CD14-positive monocyte (primary cell): ENCODE results near the gene PIP5K1B. TPM values are rescaled to one million over a fixed set of nuclear protein-coding genes. Genes with fewer than 3 reads are reported as not detected.

Experiments
- DNase-seq, 3 donors: peaks; one replicate each; pipeline ENCODE4 v3.0.0-alpha.2; 2011 to 2022
- H2AFZ ChIP-seq: 2 replicates; pipeline ENCODE4 v1.6.0; 2012; ENCODE audit warnings: mild to moderate bottlenecking, low read depth, low read length, inconsistent platforms; ENCODE audit not compliant: insufficient read depth, poor library complexity, severe bottlenecking
- H3K27ac ChIP-seq, 2 donors: 1 replicate in 1 of 2; 2 replicates in 1 of 2; pipeline ENCODE4 v1.5.1; 2012 to 2013; ENCODE audit warnings: low read length in 2 of 2, control low read depth in 1 of 2, inconsistent platforms in 1 of 2, low read depth in 1 of 2, mild to moderate bottlenecking in 1 of 2
- H3K27me3 ChIP-seq, 2 donors: one replicate each; pipeline versions ENCODE4 v1.6.0 to v1.6.1; 2011 to 2013; ENCODE audit warnings: low read length in 2 of 2; ENCODE audit not compliant: control insufficient read depth in 2 of 2, insufficient read depth in 2 of 2
- H3K36me3 ChIP-seq, 2 donors: replicated peaks in 1 of 2; 1 replicate in 1 of 2; 2 replicates in 1 of 2; pipeline versions ENCODE4 v1.5.1 to v1.6.1; 2012 to 2013; ENCODE audit warnings: low read length in 2 of 2, control low read depth in 1 of 2, inconsistent platforms in 1 of 2, mild to moderate bottlenecking in 1 of 2; ENCODE audit not compliant: insufficient read depth in 2 of 2, control insufficient read depth in 1 of 2
- H3K4me1 ChIP-seq, 2 donors: 1 replicate in 1 of 2; 2 replicates in 1 of 2; pipeline versions ENCODE4 v1.5.1 to v1.6.1; 2012 to 2013; ENCODE audit warnings: low read length in 2 of 2, control low read depth in 1 of 2, inconsistent platforms in 1 of 2, mild to moderate bottlenecking in 1 of 2, moderate library complexity in 1 of 2; ENCODE audit not compliant: insufficient read depth in 2 of 2, control insufficient read depth in 1 of 2
- H3K4me2 ChIP-seq: replicated peaks from 2 replicates; pipeline ENCODE3; 2012; ENCODE audit warnings: low read length, moderate library complexity, mild to moderate bottlenecking; ENCODE audit not compliant: poor library complexity, severe bottlenecking; ENCODE audit errors: extremely low read depth
- H3K4me3 ChIP-seq, 3 experiments: fragments of 200-600 bp in 1 of 3; sonication (generic) in 1 of 3; replicated peaks in 1 of 3; 1 replicate in 2 of 3; 2 replicates in 1 of 3; pipeline ENCODE4 v1.5.1; 2011 to 2013; ENCODE audit warnings: low read length in 3 of 3, mild to moderate bottlenecking in 3 of 3, control low read depth in 2 of 3, low read depth in 2 of 3, inconsistent platforms in 1 of 3, moderate library complexity in 1 of 3
- H3K79me2 ChIP-seq: 2 replicates; pipeline ENCODE4 v1.6.0; 2012; ENCODE audit warnings: mild to moderate bottlenecking, control low read depth, inconsistent platforms, low read length, moderate library complexity; ENCODE audit not compliant: insufficient read depth
- H3K9ac ChIP-seq: 2 replicates; pipeline ENCODE4 v1.6.0; 2017; ENCODE audit warnings: low read length, mild to moderate bottlenecking; ENCODE audit not compliant: insufficient read depth, poor library complexity, severe bottlenecking
- H3K9me3 ChIP-seq, 2 donors: replicated peaks in 1 of 2; 1 replicate in 1 of 2; 2 replicates in 1 of 2; pipeline versions ENCODE4 v1.5.1 to v1.6.1; 2012 to 2013; ENCODE audit warnings: low read length in 2 of 2, control low read depth in 1 of 2; ENCODE audit not compliant: control insufficient read depth in 1 of 2, insufficient read depth in 1 of 2
- H4K20me1 ChIP-seq: 2 replicates; pipeline ENCODE4 v1.6.0; 2012; ENCODE audit warnings: mild to moderate bottlenecking, low read length, control low read depth, moderate library complexity; ENCODE audit not compliant: insufficient read depth
- H3K27ac Mint-ChIP-seq, 7 donors: one replicate each; pipeline ENCODE4 v1.8.0; 2020; ENCODE audit warnings: mild to moderate bottlenecking in 7 of 7, mixed read lengths in 7 of 7, moderate library complexity in 6 of 7, inconsistent platforms in 2 of 7
- H3K27me3 Mint-ChIP-seq, 3 donors: one replicate each; pipeline ENCODE4 v1.8.0; 2021 to 2022; ENCODE audit warnings: low read depth in 3 of 3, mild to moderate bottlenecking in 3 of 3, mixed read lengths in 3 of 3, moderate library complexity in 3 of 3, inconsistent platforms in 1 of 3
- H3K36me3 Mint-ChIP-seq, 2 donors: one replicate each; pipeline ENCODE4 v1.8.0; 2020; ENCODE audit warnings: mixed read lengths in 2 of 2, inconsistent platforms in 1 of 2, mild to moderate bottlenecking in 1 of 2
- H3K4me1 Mint-ChIP-seq: one replicate; pipeline ENCODE4 v1.8.0; 2020; ENCODE audit warnings: mild to moderate bottlenecking, mixed read lengths
- H3K4me3 Mint-ChIP-seq, 2 donors: one replicate each; pipeline ENCODE4 v1.8.0; 2020; ENCODE audit warnings: mild to moderate bottlenecking in 2 of 2, mixed read lengths in 2 of 2, moderate library complexity in 1 of 2
- H3K9me3 Mint-ChIP-seq, 7 donors: one replicate each; pipeline ENCODE4 v1.8.0; 2020 to 2022; ENCODE audit warnings: mixed read lengths in 7 of 7, mild to moderate bottlenecking in 6 of 7, moderate library complexity in 6 of 7, inconsistent platforms in 2 of 7
- WGBS: methylation state at CpG from one replicate; pipeline ENCODE4 v1.1.5; 2013; ENCODE audit warnings: missing lambda C conversion rate; ENCODE audit not compliant: insufficient coverage; 5-methylcytosine and 5-hydroxymethylcytosine counted together
- intact Hi-C, 2 donors: fragments of 100-400 bp; cut with micrococcal nuclease; formaldehyde crosslinking; loops; one replicate each; pipeline versions ENCODE4 v1.15.0 to v1.15.1; 2023
- polyA minus RNA-seq: library from RNA; depleted of rRNA, polyadenylated mRNA; stranded (reverse); fragments of >200 nt; gene quantifications from 2 replicates; pipeline ENCODE4 v1.2.3, GENCODE V29; 2012
- polyA plus RNA-seq, 3 donors: library from polyadenylated mRNA; depleted of rRNA in 1 of 3; unstranded in 2 of 3; stranded (reverse) in 1 of 3; fragments of 300-500 nt in 2 of 3; fragments of >200 nt in 1 of 3; fragmentation: Illumina TruSeq in 2 of 3; gene quantifications; 1 replicate in 2 of 3; 2 replicates in 1 of 3; pipeline ENCODE4 v1.2.3, GENCODE V29; 2012 to 2021
- total RNA-seq, 12 experiments: library from RNA in 1 of 12; stranded (reverse) in 1 of 12; fragments of 120-200 nt in 1 of 12; gene quantifications; one replicate each; pipeline ENCODE4 v1.2.4 and lab custom pipeline; 2013 to 2026; ENCODE audit warnings: mixed read lengths in 6 of 12, inconsistent platforms in 1 of 12
- TF ChIP-seq, protein P1 (sequence below): fragments of 200-600 bp; IDR thresholded peaks from one replicate; pipeline ENCODE4 v1.8.0; 2022; ENCODE audit warnings: antibody characterized with exemption, mild to moderate bottlenecking

The PIP5K1B gene
- total RNA-seq (2013), result 2.5 TPM
- polyA plus RNA-seq, result 1 to 10 TPM in 1 of 3 donors, under 1 TPM in 2; 0.18 to 4.1 (median 0.87) TPM
- 2.4 and 2.7 TPM in 2 replicates for polyA minus RNA-seq
- total RNA-seq (lab: John Stamatoyannopoulos, UW), result 1.1 to 8.7 (median 6.2) reads per million in 11 experiments

DNA sequence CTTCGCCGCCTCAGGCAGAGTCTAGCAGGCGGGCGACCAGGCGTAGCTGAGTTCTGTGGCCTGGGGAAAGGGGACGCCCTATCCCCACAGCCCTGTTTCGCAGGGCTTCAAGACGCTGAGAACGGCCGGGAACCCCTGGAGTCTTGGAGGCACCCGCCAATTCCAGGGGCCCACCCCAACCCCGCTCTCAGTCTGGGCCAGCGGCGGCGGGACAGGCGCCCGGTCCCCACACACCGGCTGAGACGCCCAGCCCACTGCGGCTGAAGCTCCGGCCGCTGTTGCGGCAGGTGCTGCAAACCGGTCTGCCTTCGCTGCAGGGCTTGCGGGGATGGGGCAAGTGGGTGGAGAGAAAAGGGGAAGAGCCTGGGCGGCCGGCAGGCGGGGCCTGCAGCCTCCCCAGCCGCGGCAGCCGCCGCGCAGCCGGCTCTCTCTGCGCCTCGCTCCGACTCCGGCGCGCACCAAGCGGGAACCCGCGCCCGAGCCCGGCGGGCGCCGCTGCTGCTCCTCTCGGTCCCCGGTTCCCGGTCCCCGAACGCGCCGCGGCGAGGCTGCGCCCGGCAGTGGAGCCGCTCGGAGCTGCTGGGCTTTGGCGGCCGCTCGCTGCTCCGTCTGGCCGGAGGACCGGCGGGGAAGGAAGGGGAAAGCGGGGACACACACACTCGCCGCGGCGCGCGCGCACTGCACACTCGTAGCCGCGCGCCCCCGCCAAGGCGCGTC lies at the start of gene PIP5K1B:
Gene PIP5K1B (plus strand): TSS at position 427 of the 717 bp plus-strand sequence. CDS start 117,375 bp downstream, outside the sequence.
- Mint-ChIP-seq H3K27me3 (peaks cover 29 to 36% (median 34%) of the 10 kb centered on the region in 3 donors), H3K27ac (peak within 1 kb of the TSS in 6 of 7 donors; percentile 53 to 91 (median 74)), H3K9me3 (peaks cover 0 to 2% (median 0%) of the 10 kb centered on the region in 7 donors), H3K36me3 (peaks cover 0 to 5% of the 10 kb centered on the region in 2 donors), H3K4me1 (peaks cover 39% of the 10 kb centered on the region), H3K4me3 (peak within 1 kb of the TSS; percentile 94 to 96)
- H3K27me3 ChIP-seq, result peaks cover 13 to 19% of the 10 kb centered on the region in 2 donors
- H3K9me3 ChIP-seq, result no peaks in the 10 kb centered on the region
- peak within 1 kb of the TSS; percentile 73 to 94 (median 90) for H3K4me3 ChIP-seq
- peaks cover 9% of the 10 kb centered on the region for H3K79me2 ChIP-seq
- no peaks in the 10 kb centered on the region for H4K20me1 ChIP-seq
- DNase-seq, result peak; percentile 74 to 78 (median 77)
- 0% methylated on average over 68 of the region's 84 CpGs for WGBS
- H3K9ac ChIP-seq, result peak within 1 kb of the TSS; percentile 68
- intact Hi-C loops, result loop anchor here in 1 of 2 donors (10.0 kb wide), 2 partner anchors 80 to 290 kb away; a partner anchor contains a TSS
- peaks cover 23 to 34% of the 10 kb centered on the region in 2 donors for H3K4me1 ChIP-seq
- peak within 1 kb of the TSS in 1 of 2 donors; percentile 62 for H3K27ac ChIP-seq
- peak within 1 kb of the TSS; percentile 98 for H3K4me2 ChIP-seq
- TF ChIP-seq, protein P1, sequence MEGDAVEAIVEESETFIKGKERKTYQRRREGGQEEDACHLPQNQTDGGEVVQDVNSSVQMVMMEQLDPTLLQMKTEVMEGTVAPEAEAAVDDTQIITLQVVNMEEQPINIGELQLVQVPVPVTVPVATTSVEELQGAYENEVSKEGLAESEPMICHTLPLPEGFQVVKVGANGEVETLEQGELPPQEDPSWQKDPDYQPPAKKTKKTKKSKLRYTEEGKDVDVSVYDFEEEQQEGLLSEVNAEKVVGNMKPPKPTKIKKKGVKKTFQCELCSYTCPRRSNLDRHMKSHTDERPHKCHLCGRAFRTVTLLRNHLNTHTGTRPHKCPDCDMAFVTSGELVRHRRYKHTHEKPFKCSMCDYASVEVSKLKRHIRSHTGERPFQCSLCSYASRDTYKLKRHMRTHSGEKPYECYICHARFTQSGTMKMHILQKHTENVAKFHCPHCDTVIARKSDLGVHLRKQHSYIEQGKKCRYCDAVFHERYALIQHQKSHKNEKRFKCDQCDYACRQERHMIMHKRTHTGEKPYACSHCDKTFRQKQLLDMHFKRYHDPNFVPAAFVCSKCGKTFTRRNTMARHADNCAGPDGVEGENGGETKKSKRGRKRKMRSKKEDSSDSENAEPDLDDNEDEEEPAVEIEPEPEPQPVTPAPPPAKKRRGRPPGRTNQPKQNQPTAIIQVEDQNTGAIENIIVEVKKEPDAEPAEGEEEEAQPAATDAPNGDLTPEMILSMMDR, result no peak
- H3K36me3 ChIP-seq, result no peaks in the 10 kb centered on the region
- H2AFZ ChIP-seq, result peak within 1 kb of the TSS; percentile 95

DNA sequence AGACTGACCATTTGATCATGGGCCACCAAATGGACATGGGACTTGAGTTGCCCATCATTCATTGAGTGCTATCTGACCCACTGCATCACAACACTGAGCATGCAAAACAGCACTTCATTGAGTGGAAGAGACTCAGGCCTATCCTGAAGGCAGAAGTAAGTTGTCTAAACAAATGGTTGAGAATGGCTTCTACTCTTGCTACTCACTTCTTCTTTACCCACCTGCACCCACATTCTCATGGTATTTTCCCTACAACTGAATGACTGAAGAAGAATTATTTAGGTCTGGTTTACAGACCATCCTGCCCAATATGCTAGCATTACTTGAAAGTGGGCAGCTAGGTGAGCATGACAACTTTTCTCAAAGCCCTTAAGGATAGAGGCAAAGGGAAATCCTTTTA lies 41.0 kb upstream of the PIP5K1B start:
- Histone ChIP-seq H3K9ac (no peak overlapping the region), H2AFZ (no peak overlapping the region), H4K20me1 (no peaks in the 10 kb centered on the region), H3K79me2 (no peaks in the 10 kb centered on the region), H3K4me2 (no peak overlapping the region), H3K4me3 (no peak overlapping the region), H3K9me3 (no peaks in the 10 kb centered on the region), H3K4me1 (no peaks in the 10 kb centered on the region), H3K27ac (no peak overlapping the region), H3K27me3 (no peaks in the 10 kb centered on the region), H3K36me3 (no peaks in the 10 kb centered on the region)
- TF ChIP-seq, protein P1, result no peak
- intact Hi-C loops, result no loop called here
- no peaks in the 10 kb centered on the region for H3K4me1 Mint-ChIP-seq
- no peak overlapping the region for H3K27ac Mint-ChIP-seq
- peaks cover 0 to 7% (median 1%) of the 10 kb centered on the region in 3 donors for H3K27me3 Mint-ChIP-seq
- H3K4me3 Mint-ChIP-seq, result no peak overlapping the region
- DNase-seq, result no peak
- no peaks in the 10 kb centered on the region for H3K36me3 Mint-ChIP-seq
- H3K9me3 Mint-ChIP-seq, result peaks cover 0 to 6% (median 0%) of the 10 kb centered on the region in 7 donors
